Sigmoid colon (tissue), 7 donors: ENCODE measurements around the gene ZSWIM6. TPM values are rescaled to one million over a fixed set of nuclear protein-coding genes. Genes with fewer than 3 reads are reported as not detected.
A peak's percentile ranks its signal among the peaks of the same experiment; 100 is the strongest.

Source experiments
- DNase-seq: peaks from one replicate; pipeline ENCODE4 v3.0.0-alpha.2; 2019
- H3K27ac ChIP-seq, 4 donors: fragments of 200-600 bp; sonication (generic); one replicate each; pipeline ENCODE4 v1.5.1; 2016 to 2019; ENCODE audit warnings: mild to moderate bottlenecking in 1 of 4
- H3K27me3 ChIP-seq, 3 donors: fragments of 200-600 bp; sonication (generic); one replicate each; pipeline ENCODE4 v1.5.1; 2019; ENCODE audit warnings: mild to moderate bottlenecking in 1 of 3
- H3K36me3 ChIP-seq, 4 donors: fragments of 200-600 bp; sonication (generic); one replicate each; pipeline ENCODE4 v1.5.1; 2016 to 2019
- H3K4me1 ChIP-seq, 4 donors: fragments of 200-600 bp; sonication (generic); one replicate each; pipeline ENCODE4 v1.5.1; 2017 to 2019
- H3K4me3 ChIP-seq, 4 donors: fragments of 200-600 bp; sonication (generic); one replicate each; pipeline ENCODE4 v1.5.1; 2017 to 2019; ENCODE audit warnings: mild to moderate bottlenecking in 2 of 4, moderate library complexity in 1 of 4
- H3K9me3 ChIP-seq, 4 donors: fragments of 200-600 bp in 3 of 4; sonication (generic) in 3 of 4; one replicate each; pipeline versions ENCODE4 v1.5.1 to v1.6.1; 2013 to 2019
- EP300 ChIP-seq, 4 donors: sonication (generic); formaldehyde crosslinking; IDR thresholded peaks; one replicate each; pipeline ENCODE4 v1.6.1; 2017; ENCODE audit warnings: antibody characterized with exemption in 4 of 4
- POLR2A ChIP-seq, 2 donors: fragments of 450-650 bp; IDR thresholded peaks; one replicate each; pipeline ENCODE4 v1.6.1; 2016; ENCODE audit warnings: antibody characterized with exemption in 2 of 2, mild to moderate bottlenecking in 2 of 2, moderate library complexity in 2 of 2
- POLR2AphosphoS5 ChIP-seq, 4 donors: sonication (generic); formaldehyde crosslinking; IDR thresholded peaks; one replicate each; pipeline ENCODE4 v1.6.1; 2017; ENCODE audit warnings: antibody characterized with exemption in 4 of 4
- WGBS, 2 donors: extraction: QIAGEN DNeasy Blood & Tissue Kit; methylation state at CpG; one replicate each; pipeline ENCODE4 v1.1.7; 2013; 5-methylcytosine and 5-hydroxymethylcytosine counted together
- intact Hi-C: fragments of 100-400 bp; cut with DNase I; formaldehyde crosslinking; loops from one replicate; pipeline ENCODE4 v1.15.1; 2023
- polyA plus RNA-seq, 3 donors: library from polyadenylated mRNA; stranded (reverse); fragments of 200-250 nt; gene quantifications; one replicate each; pipeline ENCODE4 v1.2.3, GENCODE V29; 2013
- total RNA-seq, 4 donors: library from RNA; depleted of rRNA; stranded (reverse); fragments of >200 nt; gene quantifications; one replicate each; pipeline ENCODE4 v1.1.0, GENCODE V29; 2016
- TF ChIP-seq, protein P1 (sequence below), 4 experiments: fragments of 450-650 bp in 3 of 4; fragments of 200-600 bp in 1 of 4; IDR thresholded peaks; one replicate each; pipeline ENCODE4 v1.5.1; 2016 to 2019; ENCODE audit warnings: antibody characterized with exemption in 4 of 4, mild to moderate bottlenecking in 3 of 4, moderate library complexity in 2 of 4
- donor health status: healthy with polysubstance abuse.
- donor health status: Bipolar disorder and iron deficiency.
- donor health status: healthy.

ZSWIM6 gene
- total and polyA plus RNA-seq, 7 donors: 4.2 to 17.7 (median 11.3) TPM

DNA sequence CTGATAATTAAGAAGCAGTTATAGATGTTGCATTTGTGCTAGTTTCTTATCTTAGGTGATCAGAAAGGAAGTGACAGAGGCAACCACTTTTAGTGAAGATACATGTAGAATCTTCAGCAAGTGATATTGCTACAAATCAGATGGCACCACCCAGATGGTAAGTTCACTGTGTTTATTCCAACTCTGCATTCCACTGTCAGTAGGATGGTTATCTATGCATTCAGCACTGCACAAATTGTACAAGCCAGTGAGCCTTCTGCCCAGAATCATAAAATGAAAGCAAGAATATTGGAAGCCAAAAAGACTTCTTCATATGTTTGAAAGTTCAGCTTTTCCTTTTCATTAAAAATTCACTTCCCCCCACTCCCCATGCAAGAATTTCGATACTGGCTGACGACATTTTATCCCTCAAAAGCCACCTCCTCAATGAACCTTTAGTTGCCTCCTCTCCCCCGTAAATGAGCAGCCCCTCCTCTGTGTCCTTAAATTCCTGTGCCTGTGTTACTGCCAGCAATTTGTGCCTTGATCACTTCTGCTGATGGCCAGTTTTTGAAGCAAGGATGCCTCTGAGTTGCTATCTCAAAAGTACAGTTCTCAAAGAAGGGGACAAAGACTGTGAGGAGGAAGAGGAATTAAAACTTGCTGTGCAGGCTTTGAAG is 91.6 kb downstream of the ZSWIM6 start:
- Histone ChIP-seq H3K9me3 (no peaks in the 10 kb centered on the region), H3K4me3 (peak overlapping the region; percentile 5 to 38 (median 25)), H3K36me3 (no peaks in the 10 kb centered on the region), H3K27ac (peak overlapping the region; percentile 12 to 78 (median 68)), H3K4me1 (peaks cover 0 to 51% (median 39%) of the 10 kb centered on the region in 4 donors), H3K27me3 (no peaks in the 10 kb centered on the region)
- DNase-seq: no peak
- TF ChIP-seq, protein P1, sequence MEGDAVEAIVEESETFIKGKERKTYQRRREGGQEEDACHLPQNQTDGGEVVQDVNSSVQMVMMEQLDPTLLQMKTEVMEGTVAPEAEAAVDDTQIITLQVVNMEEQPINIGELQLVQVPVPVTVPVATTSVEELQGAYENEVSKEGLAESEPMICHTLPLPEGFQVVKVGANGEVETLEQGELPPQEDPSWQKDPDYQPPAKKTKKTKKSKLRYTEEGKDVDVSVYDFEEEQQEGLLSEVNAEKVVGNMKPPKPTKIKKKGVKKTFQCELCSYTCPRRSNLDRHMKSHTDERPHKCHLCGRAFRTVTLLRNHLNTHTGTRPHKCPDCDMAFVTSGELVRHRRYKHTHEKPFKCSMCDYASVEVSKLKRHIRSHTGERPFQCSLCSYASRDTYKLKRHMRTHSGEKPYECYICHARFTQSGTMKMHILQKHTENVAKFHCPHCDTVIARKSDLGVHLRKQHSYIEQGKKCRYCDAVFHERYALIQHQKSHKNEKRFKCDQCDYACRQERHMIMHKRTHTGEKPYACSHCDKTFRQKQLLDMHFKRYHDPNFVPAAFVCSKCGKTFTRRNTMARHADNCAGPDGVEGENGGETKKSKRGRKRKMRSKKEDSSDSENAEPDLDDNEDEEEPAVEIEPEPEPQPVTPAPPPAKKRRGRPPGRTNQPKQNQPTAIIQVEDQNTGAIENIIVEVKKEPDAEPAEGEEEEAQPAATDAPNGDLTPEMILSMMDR (IDR thresholded peaks at IDR 0.05): no peak
- TF ChIP-seq EP300 (IDR thresholded peaks at IDR 0.05) (no peak), POLR2A (IDR thresholded peaks at IDR 0.05) (no peak)
- intact Hi-C loops: no loop called here
- 67 to 71% methylated on average over 3 of the region's 3 CpGs for WGBS, 2 donors

DNA sequence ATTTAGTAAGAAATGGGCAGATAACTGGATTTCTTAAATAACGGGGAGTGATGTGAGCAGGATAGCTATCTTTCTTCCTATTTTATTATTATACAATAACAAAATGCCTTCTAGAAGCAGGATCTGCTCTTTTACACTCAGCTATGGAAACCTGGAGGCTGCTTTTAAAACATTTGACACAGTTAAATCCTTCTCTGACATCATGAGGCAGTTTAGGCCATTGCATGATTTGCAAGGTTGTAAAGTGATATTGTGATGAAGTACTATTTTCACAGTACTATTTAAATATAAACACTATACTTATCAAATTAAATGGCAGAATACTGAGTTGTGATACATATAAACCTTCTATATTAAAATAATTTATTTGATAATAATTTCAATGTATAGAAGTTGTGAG is 93.9 kb downstream of the ZSWIM6 start:
- intact Hi-C loops: no loop called here
- DNase-seq: no peak
- Histone ChIP-seq H3K27me3 (no peaks in the 10 kb centered on the region), H3K4me3 (no peak overlapping the region), H3K4me1 (peaks cover 0 to 53% (median 37%) of the 10 kb centered on the region in 4 donors), H3K36me3 (no peaks in the 10 kb centered on the region), H3K9me3 (no peaks in the 10 kb centered on the region), H3K27ac (peak overlapping the region in 3 of 4 donors; percentile 26 to 78 (median 75))
- 94 to 98% methylated on average over 1 of the region's 1 CpG for WGBS, 2 donors
- TF ChIP-seq POLR2A (IDR thresholded peaks at IDR 0.05) (no peak), POLR2AphosphoS5 (IDR thresholded peaks at IDR 0.05) (no peak), EP300 (IDR thresholded peaks at IDR 0.05) (no peak)
- TF ChIP-seq, protein P1 (IDR thresholded peaks at IDR 0.05): no peak

DNA sequence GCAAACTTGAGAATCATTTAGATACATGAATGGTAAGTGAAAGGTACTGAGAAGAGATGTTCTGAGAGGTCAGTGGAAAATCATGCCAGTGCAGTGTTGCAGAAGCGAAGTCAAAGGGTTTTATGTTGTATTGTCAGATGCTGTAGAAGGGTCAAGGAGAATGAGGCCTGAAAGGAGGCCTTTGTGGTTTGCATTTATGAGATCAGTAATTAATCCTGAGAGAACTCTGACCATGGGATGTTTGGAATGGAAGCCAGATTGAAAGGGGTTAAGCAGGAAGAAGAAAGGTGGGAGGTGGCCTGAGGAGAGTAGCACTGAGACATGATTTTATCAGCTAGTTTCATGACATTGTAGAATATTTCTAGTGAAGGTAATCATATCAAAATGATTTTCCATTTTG is 97.8 kb downstream of the ZSWIM6 start:
- no peak for TF ChIP-seq EP300 (IDR thresholded peaks at IDR 0.05)
- no peak for TF ChIP-seq POLR2AphosphoS5 (IDR thresholded peaks at IDR 0.05)
- TF ChIP-seq POLR2A (IDR thresholded peaks at IDR 0.05): no peak
- TF ChIP-seq, protein P1 (IDR thresholded peaks at IDR 0.05): no peak
- Histone ChIP-seq H3K9me3 (no peaks in the 10 kb centered on the region), H3K4me1 (peaks cover 0 to 43% (median 30%) of the 10 kb centered on the region in 4 donors), H3K27ac (no peak overlapping the region), H3K4me3 (no peak overlapping the region), H3K27me3 (no peaks in the 10 kb centered on the region), H3K36me3 (no peaks in the 10 kb centered on the region)
- DNase-seq: no peak
- intact Hi-C loops: no loop called here
- 95 to 96% methylated on average over 1 of the region's 1 CpG for WGBS, 2 donors

DNA sequence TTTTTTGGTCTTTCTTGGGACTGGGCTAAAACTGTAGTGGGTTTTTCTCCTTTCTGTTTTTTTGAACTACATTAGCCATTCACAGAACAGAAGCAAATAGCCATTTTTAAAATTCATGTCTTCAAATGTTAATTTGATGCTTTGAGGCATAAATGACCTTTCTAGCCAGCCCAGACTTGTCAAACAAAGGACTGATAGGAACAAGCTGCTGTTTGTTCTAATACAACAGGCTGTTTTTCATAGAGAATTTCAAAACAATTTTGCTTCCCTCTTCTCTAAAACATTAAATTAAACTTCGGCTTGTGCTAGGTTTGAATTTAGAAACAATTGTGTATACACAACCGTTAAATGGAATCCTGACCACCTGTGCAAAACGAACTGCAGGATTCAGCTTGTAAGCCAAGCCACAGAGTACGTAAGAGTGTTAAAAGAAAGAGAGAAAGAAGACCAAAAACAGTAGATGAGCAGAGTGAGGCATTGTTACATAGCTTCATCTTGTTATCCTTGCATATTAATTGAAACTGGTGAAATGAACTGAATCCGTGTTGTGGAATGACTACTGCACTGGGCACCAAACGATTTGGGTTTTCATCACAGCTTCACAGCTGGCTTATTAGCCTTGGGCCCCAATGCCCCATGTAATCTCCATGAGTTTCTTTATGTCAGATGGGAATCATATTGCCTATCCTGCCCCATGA is 100.0 kb downstream of the ZSWIM6 start:
- TF ChIP-seq POLR2AphosphoS5 (IDR thresholded peaks at IDR 0.05) (peak in 2 of 4 donors; percentile 15 to 41), EP300 (IDR thresholded peaks at IDR 0.05) (no peak), POLR2A (IDR thresholded peaks at IDR 0.05) (no peak)
- TF ChIP-seq, protein P1 (IDR thresholded peaks at IDR 0.05): no peak
- no peak for DNase-seq
- H3K27ac ChIP-seq: peak overlapping the region; percentile 40 to 51 (median 46)
- no peaks in the 10 kb centered on the region for H3K27me3 ChIP-seq
- H3K36me3 ChIP-seq: no peaks in the 10 kb centered on the region
- H3K4me1 ChIP-seq: peaks cover 0 to 44% (median 28%) of the 10 kb centered on the region in 4 donors
- intact Hi-C loops: no loop called here
- WGBS, 2 donors: 67 to 70% methylated on average over 6 of the region's 6 CpGs
- no peaks in the 10 kb centered on the region for H3K9me3 ChIP-seq
- no peak overlapping the region for H3K4me3 ChIP-seq
